Stimulated activated CD4-positive, alpha-beta T cell treated with anti-CD3 and anti-CD28 coated beads, Interleukin-15, amount 100 ng/mL, for 1 hour (primary cell): ENCODE data around the gene TCF12.
"Not testable (repeated sequence)": the region's sequence is repeated elsewhere in the genome, so short reads cannot be mapped to it uniquely, and the experiment has no call there.

Source experiments
- DNase-seq, 2 donors: peaks; one replicate each; pipeline ENCODE4 v3.0.0-alpha.2; 2020; ENCODE audit warnings: low read depth in 1 of 2, low spot score in 1 of 2

The TCF12 gene

DNA sequence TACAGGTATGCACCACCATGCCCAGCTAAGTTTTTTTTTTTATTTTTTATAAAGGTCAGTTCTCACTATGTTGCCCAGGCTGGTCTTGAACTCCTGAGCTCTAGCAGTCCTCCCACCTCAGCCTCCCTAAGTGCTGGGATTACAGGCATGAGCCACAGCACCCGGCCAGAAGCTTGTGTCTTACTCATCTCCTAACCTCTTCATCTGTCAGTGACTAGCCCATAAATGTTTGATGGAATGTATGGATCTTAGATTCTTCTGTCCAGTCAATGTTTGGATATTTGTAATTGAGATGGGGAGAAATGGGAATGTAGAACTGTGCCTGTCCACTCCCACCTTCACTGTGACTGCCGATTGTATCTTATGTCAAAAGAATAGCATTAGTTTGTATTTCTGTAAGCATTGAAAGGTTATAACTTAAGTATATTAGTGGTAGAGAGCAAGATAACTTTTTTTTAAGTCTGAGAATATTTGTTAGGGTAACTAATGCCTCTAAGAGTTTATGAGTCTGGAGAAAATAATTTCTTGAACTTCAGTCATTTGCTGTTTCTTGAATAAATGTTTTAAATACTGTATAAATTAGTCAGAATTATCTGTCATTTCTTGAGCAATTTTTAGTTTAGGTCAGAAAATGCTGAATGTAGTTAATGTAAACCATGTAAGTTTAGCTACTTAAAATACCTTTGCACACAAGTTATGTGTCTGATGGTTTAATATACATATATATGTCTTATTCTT, 242.5 kb downstream of the TCF12 start:
- DNase-seq = no peak

DNA sequence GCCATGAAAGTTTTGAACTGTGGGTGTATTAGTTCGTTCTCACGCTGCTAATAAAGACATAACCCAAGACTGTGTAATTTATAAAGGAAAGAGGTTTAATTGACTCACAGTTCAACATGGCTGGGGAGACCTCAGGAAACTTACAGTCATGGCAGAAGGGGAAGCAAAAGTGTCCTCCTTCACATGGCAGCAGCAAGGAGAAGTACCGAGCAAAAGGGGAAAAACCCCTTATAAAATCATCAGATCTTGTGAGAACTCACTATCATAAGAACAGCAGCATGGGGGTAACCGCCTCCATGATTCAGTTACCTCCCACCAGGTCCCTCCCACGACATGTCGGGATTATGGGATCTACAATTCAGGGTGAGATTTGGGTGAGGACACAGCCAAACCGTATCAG, 245.8 kb downstream of the TCF12 start:
- DNase-seq = not testable (repeated sequence)

DNA sequence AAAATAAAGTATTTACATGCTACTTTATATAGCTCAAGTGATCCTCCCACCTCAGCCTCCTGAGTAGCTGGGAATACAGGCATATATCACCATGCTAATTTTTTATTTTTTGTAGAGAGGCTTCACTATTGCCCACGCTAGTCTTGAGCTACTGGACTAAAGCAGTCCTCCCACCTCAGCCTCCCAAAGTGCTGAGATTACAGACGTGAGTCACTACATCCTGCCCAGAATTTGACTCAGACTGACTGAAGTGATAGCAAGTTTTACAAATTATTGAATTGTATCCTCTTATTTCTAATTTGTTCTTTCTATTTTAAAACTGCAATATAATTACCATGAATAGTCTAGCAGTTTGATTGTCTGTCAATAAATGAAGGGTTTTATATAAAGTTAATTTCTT, 247.5 kb downstream of the TCF12 start:
- DNase-seq = no peak

DNA sequence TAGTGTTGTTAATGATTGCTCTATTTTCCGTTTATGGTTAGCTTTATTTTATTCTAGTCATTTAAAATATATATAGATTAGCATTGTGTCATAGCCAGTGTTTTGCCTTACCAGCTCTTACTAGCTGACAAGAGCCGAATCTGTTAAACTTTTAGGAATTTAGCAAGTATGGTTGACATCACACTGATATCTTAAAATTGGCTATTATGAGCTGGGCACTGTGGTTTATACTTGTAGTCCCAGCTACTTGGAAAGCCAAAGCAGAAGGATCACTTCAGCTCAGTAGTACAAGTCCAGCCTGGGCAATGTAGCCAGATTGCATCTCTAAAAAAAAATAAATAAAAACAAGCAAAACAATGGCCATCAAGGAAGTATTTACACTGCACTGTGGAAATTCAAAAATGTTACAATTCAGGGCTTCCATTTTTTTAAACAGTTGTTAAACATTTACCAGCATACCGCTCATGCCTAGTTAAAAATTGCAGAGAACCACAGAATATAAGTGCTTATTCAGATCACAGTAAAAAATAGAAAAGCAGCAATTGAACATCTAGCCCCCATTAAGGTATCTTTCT, 249.5 kb downstream of the TCF12 start:
- DNase-seq = no peak

DNA sequence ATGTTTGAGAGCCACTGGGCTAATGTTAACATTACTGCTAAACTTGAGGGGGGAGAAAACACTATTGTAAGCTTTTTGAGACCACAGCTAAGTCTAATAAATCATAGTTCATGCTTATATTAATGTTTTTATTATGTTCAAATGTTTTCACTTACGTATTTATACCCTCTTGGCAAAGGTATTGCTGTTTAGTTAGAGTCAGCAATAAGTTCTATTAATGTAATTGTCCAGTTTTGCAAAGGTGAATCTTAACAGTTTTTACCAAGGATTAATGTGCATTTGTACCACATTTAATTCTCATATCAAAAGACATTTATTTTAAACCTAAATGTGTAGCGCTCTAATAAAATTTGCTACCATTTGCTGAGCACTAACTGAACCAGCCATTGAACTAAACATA, 251.2 kb downstream of the TCF12 start:
- no peak for DNase-seq

DNA sequence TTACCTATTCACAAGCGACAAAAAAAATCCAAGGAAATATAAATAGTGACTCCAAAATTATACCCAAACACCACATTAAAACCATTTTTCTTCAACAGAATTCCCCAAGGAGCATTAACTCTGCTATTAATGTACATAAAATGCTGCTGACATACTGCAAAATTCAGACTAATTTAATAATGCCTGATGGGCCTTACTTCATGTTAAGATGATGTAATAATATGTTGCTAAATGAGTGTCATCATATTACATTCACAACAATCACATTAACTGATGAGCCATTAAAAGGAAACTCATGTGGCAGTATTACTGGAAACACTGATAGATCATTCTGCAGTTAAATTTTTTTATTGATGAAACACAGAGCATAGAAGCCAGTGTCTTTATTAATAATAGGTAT, 253.0 kb downstream of the TCF12 start:
- DNase-seq = no peak

DNA sequence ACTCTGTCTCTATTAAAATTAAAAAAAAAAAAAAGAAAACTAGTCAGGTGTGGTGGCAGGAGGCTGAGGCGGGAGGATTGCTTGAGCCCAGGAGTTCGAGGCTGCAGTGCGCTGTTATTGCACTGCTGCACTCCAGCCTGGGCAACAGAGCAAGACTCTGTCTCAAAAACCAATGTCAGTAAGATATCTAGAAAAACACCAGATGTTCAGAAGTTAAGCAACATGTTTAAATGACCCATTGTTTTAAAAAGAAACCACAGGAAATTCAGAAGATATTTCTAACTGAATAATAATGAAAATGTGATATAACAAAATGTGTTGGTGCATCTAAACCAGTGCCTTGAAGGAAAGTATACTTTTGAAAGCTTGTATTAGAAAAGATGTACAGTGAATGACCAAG, 254.5 kb downstream of the TCF12 start:
- DNase-seq = no peak

DNA sequence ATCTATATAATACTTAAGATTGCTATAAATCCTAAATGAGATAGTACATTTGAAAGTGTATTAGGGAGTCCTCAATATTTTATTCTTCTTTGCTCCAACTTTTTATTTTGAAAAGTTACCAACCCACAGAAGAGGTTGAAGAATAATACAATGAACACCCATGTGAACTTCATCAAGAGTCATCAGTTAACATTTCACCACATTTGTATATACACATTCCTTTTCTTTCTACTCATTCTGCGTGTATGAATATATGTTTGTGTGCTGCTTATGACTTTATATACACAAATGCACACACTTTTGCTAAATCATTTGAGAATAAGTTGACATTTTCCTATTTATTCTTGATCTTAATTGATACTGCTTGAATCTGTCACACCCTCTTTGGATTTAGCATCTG, 264.6 kb downstream of the TCF12 start:
- DNase-seq = no peak

DNA sequence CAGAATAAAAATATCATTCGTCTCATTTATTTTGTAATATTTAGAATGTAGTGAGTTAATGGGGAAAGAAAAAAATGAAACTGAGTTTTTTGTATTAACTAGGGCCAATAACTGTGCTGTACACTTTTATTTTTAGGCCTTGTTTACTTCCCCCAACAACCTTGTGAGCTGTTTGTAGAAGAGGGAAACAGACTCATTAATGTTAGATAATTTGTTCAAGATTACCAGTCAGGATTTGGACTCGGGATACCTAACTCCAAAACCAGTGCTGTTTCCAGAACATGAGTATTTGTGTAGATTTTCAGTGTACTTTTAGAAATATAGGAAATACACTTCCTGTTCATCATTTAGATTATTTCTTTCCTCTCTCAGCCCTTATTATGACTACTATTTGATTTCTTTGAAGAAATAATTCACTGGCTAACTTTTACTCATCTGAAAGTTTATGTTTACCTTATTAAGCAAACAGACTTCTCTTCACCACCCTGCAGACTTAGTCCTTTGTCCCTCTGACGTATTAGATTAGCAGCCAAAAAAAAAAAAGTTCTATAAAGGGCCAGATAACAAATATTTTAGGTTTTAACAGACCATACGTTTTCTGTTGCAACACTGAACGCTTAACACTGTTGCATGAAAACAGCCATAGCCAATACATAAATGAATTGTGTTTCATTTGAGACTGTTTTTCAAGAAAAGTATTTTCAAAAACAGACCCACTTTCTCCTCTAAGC, 265.3 kb downstream of the TCF12 start:
- no peak for DNase-seq

DNA sequence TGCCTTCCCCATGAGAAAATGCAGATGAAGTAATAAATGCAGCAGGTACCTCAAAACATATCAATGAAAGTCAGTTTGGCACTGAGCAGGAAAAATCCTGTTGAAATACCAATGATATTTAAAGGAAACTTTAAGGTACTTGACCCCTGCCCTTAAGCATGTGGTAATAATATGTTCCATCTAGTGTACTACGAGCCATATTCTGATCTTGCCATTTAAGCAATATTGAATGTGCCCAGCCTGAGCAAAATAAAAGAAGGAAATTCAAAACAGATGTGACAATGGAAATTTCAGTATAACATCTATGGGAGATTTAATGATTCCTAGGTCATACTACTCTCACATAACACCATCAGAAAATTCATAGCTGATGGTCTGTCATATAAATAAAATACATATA, 266.1 kb downstream of the TCF12 start:
- DNase-seq = no peak

DNA sequence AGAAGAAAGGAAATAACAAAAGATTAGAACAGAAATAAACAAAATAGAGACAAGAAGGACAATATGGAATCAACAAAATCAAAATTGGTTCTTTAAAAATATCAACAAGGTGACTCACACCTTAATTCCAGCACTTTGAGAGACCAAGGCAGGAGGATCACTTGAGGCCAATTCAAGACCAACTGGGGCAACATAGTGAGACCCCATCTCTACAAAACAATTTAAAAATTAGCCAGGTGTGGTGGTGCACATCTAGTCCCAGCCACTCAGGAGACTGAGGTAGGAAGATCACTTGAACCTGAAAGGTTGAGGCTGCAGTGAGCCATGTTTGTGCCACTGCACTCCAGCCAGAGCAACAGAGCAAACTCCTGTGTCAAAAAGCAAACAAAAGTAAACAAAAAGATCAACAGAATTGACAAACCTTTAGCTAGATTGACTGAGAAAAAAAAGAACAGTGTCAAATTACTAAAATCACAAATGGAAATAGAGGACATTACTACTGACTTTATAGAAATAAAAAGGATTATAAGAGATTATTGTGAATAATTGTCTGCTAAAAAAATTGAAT, 267.1 kb downstream of the TCF12 start:
- DNase-seq = no peak

DNA sequence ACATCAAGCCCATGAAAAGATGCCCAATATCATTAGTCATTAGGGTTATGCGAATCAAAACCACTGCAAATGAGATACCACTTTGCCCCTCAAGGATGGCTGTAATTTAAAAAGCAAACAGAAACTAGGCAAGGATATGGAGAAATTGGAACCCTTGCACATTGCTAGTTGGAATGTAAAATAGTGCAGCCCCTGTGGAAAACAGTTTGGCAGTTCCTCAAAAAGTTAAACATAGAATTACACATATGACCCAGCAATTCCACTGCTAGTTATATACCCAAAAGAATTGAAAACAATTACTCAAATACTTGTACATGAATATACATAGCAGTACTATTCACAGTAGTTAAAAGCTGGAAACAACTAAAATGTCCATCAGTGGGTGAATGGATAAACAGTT, 271.0 kb downstream of the TCF12 start:
- no peak for DNase-seq

DNA sequence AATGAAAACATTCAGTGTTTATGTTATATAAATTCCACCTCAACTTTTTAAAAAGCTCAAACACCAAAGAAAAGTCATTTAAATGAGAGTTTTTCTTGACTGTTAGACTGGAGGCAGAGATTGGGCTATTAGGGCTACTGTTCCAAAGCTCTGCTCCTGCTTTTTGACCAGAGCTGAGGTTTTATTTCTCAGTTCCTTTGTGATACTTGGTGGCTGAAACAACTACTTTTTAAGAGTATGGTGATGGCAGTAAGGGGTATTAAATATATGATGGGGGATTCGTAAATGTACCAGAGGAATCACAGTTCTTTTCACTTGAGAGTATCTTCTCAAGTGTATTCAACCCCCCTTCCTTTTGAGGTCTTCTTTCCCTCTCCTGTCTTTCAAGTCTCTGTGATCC, 271.8 kb downstream of the TCF12 start:
- no peak for DNase-seq

DNA sequence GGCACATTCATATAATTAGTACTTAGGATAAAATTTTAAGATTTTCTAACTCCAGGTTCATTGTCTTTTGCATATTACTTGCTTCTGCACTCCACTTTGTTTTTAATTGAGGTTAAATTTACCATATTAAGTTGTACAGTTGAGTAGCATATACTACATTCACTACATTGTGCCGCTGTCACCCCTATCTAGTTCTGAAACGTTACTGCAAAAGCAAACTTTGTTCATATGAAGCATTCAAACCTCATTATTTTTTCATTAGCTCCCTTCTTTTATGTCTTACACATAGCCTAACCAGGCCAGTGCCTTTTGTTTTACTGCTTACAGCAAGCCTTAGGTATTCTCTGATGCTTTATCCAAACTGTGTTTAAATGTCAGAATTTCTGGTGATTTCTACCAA, 274.7 kb downstream of the TCF12 start:
- no peak for DNase-seq

DNA sequence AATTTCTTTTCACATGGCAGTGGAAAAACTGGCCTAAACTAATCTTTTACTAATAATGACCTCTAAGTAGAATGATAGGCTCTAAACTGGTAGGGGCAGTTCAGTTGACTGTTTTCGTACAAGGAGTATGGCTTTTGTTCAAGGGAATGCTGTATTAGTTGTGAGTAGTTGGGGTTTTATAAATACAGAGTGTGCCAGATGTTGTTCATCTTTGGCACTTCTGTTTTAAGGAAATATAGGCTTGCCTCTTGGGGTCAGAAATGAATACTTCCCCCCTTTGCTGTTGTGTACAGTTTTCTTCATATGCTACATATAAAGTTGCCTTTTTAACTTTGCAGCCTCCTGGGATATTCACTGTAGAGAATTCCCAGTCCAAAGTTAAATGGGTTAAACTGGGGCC, 276.9 kb downstream of the TCF12 start:
- DNase-seq = no peak

DNA sequence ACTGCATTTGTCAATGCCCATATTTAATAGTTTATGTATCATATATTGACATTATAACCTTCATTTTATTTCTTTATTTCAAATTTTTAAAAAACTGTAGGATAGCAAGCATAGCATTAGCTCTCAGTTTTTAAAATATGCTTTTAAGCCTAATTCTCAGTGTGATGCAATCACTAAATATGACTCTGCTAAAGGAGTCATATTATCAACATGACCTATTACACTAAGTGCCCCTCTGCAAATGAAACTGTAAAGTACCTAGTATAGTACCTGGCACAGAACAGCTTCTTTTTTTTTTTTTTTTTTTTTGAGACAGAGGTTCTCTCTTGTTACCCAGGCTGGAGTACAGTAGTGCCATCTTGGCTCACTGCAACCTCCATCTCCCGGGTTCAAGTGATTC, 278.4 kb downstream of the TCF12 start:
- DNase-seq = no peak

DNA sequence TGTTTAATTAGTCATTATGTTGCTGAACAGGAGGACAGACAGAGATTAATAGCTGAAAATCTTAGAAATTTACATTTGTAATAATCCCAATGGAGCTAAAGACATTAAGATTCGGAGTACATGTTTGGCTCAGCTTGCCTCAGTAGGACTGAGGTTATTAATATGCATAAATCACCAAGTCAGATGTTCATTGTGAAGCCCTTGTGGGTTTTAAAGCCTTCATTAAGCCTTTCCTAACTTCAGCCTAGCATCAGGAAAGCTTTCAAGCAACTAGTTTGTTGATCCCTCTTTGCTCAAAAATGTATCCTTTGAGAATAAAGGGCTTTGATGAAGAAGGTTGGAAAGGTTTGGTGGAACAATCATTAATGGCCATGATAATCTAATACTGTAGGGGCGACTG, 279.7 kb downstream of the TCF12 start:
- DNase-seq = no peak

DNA sequence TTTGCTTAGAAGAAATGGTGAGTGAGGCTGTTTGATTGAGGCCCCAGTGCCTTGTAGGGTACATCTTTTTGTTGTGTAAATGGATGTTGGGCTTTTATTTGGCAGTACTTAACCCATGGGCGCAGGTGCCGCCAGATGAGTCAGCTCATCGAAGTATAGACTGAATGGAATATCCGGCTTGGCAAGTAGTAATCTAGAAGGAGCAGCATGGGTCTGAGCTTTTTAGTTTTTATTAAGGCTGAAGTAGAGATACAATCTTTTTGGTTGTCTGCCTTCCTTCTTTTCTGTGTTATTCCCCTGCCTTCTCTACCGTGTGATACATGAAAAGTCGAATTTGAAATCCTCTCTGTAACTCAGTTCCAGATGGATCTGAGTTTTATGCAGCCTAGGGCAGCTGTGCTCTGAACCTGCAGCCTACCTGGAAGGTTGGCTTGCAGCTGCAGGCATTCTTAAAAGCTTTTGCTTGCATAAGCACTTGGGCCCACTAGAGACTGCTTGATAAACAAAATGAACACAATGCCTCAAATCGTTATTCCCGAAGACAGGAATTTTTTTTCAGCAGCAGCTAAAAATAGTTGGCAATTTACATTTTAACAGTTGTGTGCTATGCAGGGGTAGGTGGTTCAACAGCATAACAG, 280.3 kb downstream of the TCF12 start:
- DNase-seq = no peak

DNA sequence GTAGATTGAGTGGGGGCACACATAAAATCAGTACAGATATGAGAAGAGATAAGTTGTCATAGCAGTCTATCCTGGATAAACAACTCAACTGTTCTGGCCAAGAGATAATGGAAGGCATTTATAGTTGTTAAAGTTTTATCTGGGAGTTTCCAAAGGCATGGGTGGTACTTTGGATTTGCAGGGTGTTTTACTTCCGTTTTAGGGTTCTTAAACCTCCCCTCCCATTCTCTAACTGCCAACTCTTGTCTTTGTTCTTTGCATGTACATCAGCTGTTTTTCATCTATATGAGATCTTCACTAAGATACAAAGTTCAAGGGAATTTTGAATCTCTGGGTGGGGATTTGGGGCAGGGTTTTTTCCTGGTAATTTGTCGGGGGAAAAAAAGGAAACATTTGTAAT, 283.1 kb downstream of the TCF12 start:
- no peak for DNase-seq

DNA sequence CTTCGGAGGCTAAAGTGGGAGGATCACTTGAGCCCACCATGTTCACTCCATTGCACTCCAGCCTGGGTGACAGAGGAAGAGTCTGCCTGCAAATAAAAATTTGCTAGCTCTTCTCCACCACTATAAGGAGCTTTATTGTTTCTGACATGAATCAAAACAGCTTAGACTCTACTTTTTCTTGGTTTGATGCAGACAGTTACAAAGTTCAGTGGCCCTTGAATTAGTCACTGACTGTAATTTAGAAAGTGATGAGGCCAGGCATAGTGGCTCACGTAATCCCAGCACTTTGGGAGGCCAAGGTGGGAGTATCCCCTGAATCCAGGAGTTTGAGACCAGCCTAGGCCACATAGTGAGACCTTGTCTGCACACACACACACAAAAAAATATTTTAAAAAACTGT, 285.5 kb downstream of the TCF12 start:
- no peak for DNase-seq

DNA sequence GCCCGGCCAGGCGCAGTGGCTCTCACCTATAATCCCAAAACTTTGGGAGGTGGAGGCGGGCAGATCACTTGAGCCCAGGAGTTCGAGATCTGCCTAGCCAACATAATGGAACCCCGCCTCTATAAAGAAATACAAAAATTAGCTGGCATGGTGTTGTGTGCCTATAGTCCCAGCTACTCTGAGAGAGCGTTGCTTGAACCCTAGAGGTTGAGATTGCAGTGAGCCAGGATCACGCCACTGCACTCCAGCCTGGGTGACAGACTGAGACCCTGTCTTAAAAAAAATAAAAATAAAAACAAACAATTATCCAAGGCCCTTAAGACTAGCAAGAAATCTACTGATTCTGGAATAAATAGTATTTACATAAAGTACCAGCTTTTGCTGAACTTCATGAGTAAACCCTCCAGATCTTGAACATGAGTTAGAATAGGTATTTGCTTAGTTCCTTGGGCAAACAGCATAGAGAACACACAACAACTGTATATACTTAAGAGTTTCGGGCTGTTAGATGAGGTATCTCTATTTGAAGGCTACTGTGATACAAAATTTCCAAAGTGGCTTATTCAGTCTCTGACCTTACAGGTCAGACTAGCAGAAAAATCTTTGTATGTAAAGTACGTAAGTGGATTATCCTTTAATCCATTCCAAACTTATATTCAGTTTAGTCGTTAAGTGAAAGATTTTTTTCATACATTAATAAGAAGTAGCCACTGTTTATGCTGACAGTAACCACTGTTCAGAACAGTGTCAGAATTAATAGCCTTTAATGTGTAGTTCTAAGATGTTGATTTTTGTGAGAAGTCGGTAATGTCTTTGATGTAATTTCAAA, 286.8 kb downstream of the TCF12 start:
- no peak for DNase-seq
